NCI-H748 (cell line): Measurements from ENCODE around the gene BCL11B.

Source experiments
- DNase-seq: peaks from one replicate; lab custom pipeline; 2025; ENCODE audit not compliant: unreplicated experiment; lab: John Stamatoyannopoulos, UW

The BCL11B gene

GRCh38 chr14:99168330-99168729 is 103.7 kb downstream of the BCL11B start:
- no peak for DNase-seq

GRCh38 chr14:99166506-99166905 is 105.5 kb downstream of the BCL11B start:
- no peak for DNase-seq

GRCh38 chr14:99164712-99165111 is 107.3 kb downstream of the BCL11B start:
- peak; percentile 92 for DNase-seq

GRCh38 chr14:99163446-99163845 is 108.6 kb downstream of the BCL11B start:
- no peak for DNase-seq

- no peak for DNase-seq
These were observed 112.4 kb downstream of the BCL11B start for GRCh38 chr14:99159341-99160340.

- DNase-seq, result no peak
These were observed 113.3 kb downstream of the BCL11B start for GRCh38 chr14:99158646-99159165.

- DNase-seq, result no peak
These were observed 113.8 kb downstream of the BCL11B start for GRCh38 chr14:99158150-99158549.

- DNase-seq, result no peak
These were observed 114.3 kb downstream of the BCL11B start for GRCh38 chr14:99157676-99158075.

- no peak for DNase-seq
These were observed 114.8 kb downstream of the BCL11B start for GRCh38 chr14:99157246-99157645.

- DNase-seq, result no peak
These were observed 115.2 kb downstream of the BCL11B start for GRCh38 chr14:99156814-99157213.

GRCh38 chr14:99156090-99156425 is 115.9 kb downstream of the BCL11B start:
- DNase-seq, result peak; percentile 62

GRCh38 chr14:99155173-99156089 is 116.6 kb downstream of the BCL11B start:
- no peak for DNase-seq

GRCh38 chr14:99150236-99150635 is 121.8 kb downstream of the BCL11B start:
- no peak for DNase-seq

GRCh38 chr14:99148861-99149610 is 123.0 kb downstream of the BCL11B start:
- no peak for DNase-seq

- DNase-seq, result no peak
These were observed 123.9 kb downstream of the BCL11B start for GRCh38 chr14:99148131-99148530.

- no peak for DNase-seq
These were observed 124.6 kb downstream of the BCL11B start for GRCh38 chr14:99147366-99147740.

GRCh38 chr14:99146616-99147365 is 125.2 kb downstream of the BCL11B start:
- no peak for DNase-seq

GRCh38 chr14:99145307-99145706 is 126.7 kb downstream of the BCL11B start:
- DNase-seq, result no peak

- peak; percentile 32 for DNase-seq
These were observed 128.2 kb downstream of the BCL11B start for GRCh38 chr14:99143793-99144192.

GRCh38 chr14:99143126-99143525 is 128.9 kb downstream of the BCL11B start:
- no peak for DNase-seq
